Stimulated activated CD8-positive, alpha-beta memory T cell treated with anti-CD3 and anti-CD28 coated beads, Interleukin-12 subunit alpha, Interleukin-12 subunit beta, amount 100 ng/mL, for 4 hours (primary cell): ENCODE results near the gene GPATCH1.
"Not testable (repeated sequence)": the region's sequence is repeated elsewhere in the genome, so short reads cannot be mapped to it uniquely, and the experiment has no call there.

Source experiments
- DNase-seq: peaks from one replicate; pipeline ENCODE4 v3.0.0-alpha.2; 2020; ENCODE audit warnings: low read depth

The GPATCH1 gene

GRCh38 chr19:33159149-33159548 lies 78.2 kb downstream of the GPATCH1 start:
- DNase-seq: no peak

- DNase-seq: no peak
Observed at GRCh38 chr19:33159893-33160292, 78.9 kb downstream of the GPATCH1 start.

- no peak for DNase-seq
Observed at GRCh38 chr19:33161201-33161600, 80.2 kb downstream of the GPATCH1 start.

GRCh38 chr19:33163481-33163880 lies 82.5 kb downstream of the GPATCH1 start:
- no peak for DNase-seq

DNA sequence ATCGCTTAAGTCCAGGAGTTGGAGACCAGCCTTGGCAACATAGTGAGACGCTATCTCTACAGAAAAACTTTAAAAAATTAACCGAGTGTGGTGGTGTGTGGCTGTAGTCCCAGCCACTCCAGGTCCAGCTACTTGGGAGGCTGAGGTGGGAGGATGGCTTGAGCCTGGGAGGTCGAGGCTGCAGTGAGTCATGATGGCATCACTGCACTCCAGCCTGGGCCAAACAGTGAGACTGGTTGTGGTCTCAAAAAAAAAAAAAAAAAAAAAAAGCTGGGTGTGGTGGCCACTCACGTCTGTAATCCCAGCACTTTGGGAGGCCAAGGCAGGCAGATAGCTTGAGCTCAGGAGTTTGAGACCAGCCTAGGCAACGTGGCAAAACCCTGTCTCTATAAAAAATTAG lies 85.1 kb downstream of the GPATCH1 start:
- not testable (repeated sequence) for DNase-seq

DNA sequence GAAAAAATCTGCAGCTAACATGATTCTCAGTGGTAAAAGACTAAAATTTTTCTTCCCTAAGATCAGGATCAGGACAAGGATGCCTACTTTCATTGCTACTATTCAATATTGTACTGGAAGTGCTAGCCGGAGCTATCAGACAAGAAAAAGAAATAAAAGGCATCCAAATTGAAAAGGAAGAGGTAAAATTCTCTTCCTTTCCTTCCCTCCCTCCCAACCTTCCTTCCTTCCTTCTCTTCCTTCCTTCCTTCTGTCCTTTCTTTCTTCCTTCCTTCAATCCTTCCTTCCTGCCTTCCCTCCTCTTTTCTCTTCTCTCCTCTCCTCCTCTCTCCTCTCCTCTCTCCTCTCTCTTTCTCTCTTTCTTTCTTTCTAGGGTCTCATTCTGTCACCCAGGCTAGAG lies 86.5 kb downstream of the GPATCH1 start:
- no peak for DNase-seq

GRCh38 chr19:33168528-33168927 lies 87.5 kb downstream of the GPATCH1 start:
- DNase-seq: no peak

DNA sequence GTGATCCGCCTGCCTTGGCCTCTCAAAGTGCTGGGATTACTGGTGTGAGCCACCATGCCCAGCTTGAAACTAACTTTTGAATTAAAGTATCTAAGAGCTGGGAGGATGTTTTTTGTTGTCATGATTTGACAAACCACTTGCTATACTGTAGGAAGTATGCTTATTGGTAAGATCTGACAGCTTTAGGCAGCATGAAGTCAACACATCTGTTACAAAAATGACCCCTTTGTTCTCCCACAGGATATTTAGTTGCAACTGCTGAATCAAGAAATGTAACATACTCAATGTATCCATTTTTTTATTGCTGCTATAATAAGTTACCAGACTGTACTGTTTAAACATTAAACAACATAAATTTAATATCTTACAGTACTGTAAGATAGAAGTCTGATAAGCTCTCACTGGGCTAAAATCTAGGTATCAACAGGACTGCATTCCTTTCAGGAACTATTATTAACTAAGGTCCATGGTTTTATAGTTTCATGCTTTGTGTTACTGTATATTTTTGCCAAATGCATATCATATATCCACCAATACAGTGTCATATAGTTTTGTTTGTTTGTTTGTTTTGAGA lies 90.3 kb downstream of the GPATCH1 start:
- no peak for DNase-seq

DNA sequence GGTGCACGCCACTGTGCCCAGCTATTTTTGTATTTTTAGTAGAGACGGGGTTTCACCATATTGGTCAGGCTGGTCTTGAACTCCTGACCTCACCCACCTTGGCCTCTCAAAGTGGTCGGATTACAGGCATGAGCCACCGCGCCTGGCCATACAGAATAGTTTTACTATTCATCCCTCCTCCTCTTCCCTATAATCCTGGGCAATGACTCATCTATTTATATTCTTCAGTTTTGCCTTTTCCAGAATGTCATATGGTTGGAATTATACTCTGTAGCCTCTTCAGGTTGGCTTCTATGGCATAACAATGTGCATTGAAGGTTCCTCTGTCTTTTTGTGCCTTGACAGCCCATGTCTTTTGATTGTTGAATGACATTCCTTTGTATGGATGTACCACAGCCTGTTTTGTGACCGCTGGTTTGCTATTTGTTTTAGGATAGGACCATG lies 91.0 kb downstream of the GPATCH1 start:
- no peak for DNase-seq

DNA sequence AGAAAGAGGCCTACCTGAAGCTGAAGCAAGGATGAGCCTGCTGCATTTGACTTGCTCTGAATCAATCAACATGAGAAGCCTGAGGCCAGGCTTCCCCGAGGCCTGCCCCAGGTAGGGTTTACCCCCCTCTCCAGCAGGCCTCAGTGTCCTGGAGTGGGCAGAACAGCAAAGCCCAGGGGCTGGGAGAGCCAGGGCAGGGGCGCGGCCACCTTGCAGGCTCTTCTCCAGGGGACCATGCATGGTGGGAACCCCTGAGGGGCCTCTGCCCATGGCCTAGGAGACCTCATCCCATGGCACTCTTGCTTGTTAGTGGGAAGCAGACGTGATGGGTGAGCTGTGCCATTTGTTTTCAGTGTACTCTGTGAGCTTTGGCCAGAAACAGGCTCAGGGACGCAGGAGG lies 93.2 kb downstream of the GPATCH1 start:
- DNase-seq: no peak

DNA sequence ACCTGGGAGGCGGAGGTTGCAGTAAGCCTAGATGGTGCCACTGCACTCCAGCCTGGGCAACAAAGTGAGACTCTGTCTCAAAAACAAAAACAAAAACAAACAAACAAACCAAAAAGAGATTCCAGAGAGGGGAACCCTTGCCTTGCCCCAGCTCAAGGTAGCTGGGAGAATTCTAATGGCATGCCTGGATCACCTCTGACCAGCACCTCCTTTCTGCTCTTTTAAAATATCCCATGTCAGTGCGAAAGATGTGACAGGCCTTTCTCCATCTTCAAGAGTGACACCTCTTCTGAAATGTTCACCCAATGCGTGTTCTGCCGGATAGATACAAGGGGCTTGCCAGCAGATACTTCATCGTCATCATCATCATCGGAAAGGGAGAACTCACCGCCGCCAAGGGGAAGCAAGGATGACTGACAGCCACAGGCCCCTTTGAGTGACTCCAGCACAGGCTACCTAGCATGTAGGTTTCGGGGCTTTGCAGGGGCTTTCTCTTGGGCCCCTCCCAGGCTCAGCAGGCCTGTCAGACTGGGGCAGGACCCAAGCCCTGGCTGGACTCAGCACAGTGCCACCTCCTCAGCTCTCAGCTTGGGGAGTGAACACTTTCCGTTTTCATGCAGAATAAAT lies 94.3 kb downstream of the GPATCH1 start:
- DNase-seq: no peak

- DNase-seq: no peak
Observed at GRCh38 chr19:33175886-33176669, 95.1 kb downstream of the GPATCH1 start.

- peak; percentile 98 for DNase-seq
Observed at GRCh38 chr19:33176670-33177416, 95.9 kb downstream of the GPATCH1 start.

GRCh38 chr19:33177417-33177979 lies 96.5 kb downstream of the GPATCH1 start:
- no peak for DNase-seq
